SK-N-SH (cell line): ENCODE results near the gene CRNN. TPM values are rescaled to one million over a fixed set of nuclear protein-coding genes. Genes with fewer than 3 reads are reported as not detected.

Experiments used
- CTCF ChIA-PET: fragments of 300-600, 350-600 bp; formaldehyde crosslinking; extraction: SDS; loops from one replicate; lab custom pipeline; 2021; lab: Yijun Ruan, JAX
- POLR2A ChIA-PET: fragments of 350-600 bp; sonication (Branson Sonifier 250); formaldehyde crosslinking; extraction: SDS; loops from one replicate; lab custom pipeline; 2020; ENCODE audit warnings: antibody characterized with exemption, inconsistent platforms; lab: Yijun Ruan, JAX
- DNase-seq: peaks from one replicate; pipeline ENCODE4 v3.0.0; 2012
- H2AFZ ChIP-seq: fragments of 200-600 bp; sonication (generic); 2 replicates; pipeline ENCODE4 v1.8.1; 2016; ENCODE audit warnings: antibody characterized with exemption, mild to moderate bottlenecking, low read depth
- H3F3A ChIP-seq: fragments of 200-600 bp; sonication (generic); replicated peaks from 2 replicates; pipeline ENCODE3; 2016; ENCODE audit warnings: antibody characterized with exemption, mild to moderate bottlenecking; ENCODE audit not compliant: insufficient read depth
- H3K27ac ChIP-seq, 2 experiments: fragments of 200-500 bp in 1 of 2; fragments of 200-600 bp in 1 of 2; sonication (Bioruptor generic) in 1 of 2; sonication (generic), shearing (Covaris generic) in 1 of 2; 2 replicates each; pipeline versions ENCODE4 v1.5.1 to v1.6.1; 2014 to 2016; ENCODE audit warnings: low read depth in 2 of 2, inconsistent platforms in 1 of 2, low read length in 1 of 2, mild to moderate bottlenecking in 1 of 2, mixed read lengths in 1 of 2
- H3K27me3 ChIP-seq: fragments of 200-600 bp; sonication (generic), shearing (Covaris generic); 2 replicates; pipeline ENCODE4 v1.6.1; 2016; ENCODE audit warnings: mixed run types; ENCODE audit not compliant: insufficient read depth
- H3K36me3 ChIP-seq, 2 experiments: fragments of 200-500 bp in 1 of 2; fragments of 200-600 bp in 1 of 2; sonication (Bioruptor generic) in 1 of 2; sonication (generic) in 1 of 2; replicated peaks in 1 of 2; 2 replicates each; pipeline versions ENCODE3 to v1.5.1; 2014 to 2016; ENCODE audit warnings: low read length in 1 of 2, mild to moderate bottlenecking in 1 of 2; ENCODE audit not compliant: insufficient read depth in 2 of 2, control insufficient read depth in 1 of 2
- H3K4me1 ChIP-seq, 2 experiments: fragments of 200-500 bp in 1 of 2; fragments of 200-600 bp in 1 of 2; sonication (Bioruptor generic) in 1 of 2; sonication (generic), shearing (Covaris generic) in 1 of 2; 2 replicates each; pipeline versions ENCODE4 v1.5.1 to v1.6.1; 2014 to 2016; ENCODE audit warnings: low read depth in 1 of 2, low read length in 1 of 2, mixed run types in 1 of 2; ENCODE audit not compliant: insufficient read depth in 2 of 2, control insufficient read depth in 1 of 2
- H3K4me2 ChIP-seq: fragments of 200-600 bp; sonication (generic), shearing (Covaris generic); 2 replicates; pipeline ENCODE4 v1.6.1; 2017; ENCODE audit warnings: mixed run types
- H3K4me3 ChIP-seq, 2 experiments: fragments of 200-500 bp in 1 of 2; fragments of 200-600 bp in 1 of 2; sonication (Bioruptor generic) in 1 of 2; sonication (generic), shearing (Covaris generic) in 1 of 2; 2 replicates each; pipeline versions ENCODE4 v1.5.1 to v1.8.1; 2014 to 2016; ENCODE audit warnings: low read depth in 2 of 2, inconsistent platforms in 1 of 2, low read length in 1 of 2, mild to moderate bottlenecking in 1 of 2, mixed read lengths in 1 of 2, moderate library complexity in 1 of 2
- H3K79me2 ChIP-seq: fragments of 200-600 bp; sonication (generic); 2 replicates; pipeline ENCODE4 v1.8.1; 2017; ENCODE audit warnings: mild to moderate bottlenecking; ENCODE audit not compliant: insufficient read depth
- H3K9ac ChIP-seq: fragments of 200-600 bp; sonication (generic); 2 replicates; pipeline ENCODE4 v1.6.1; 2017; ENCODE audit warnings: mixed run types
- H3K9me2 ChIP-seq: fragments of 200-600 bp; sonication (generic); 2 replicates; pipeline ENCODE4 v1.6.1; 2017; ENCODE audit warnings: mixed run types
- H3K9me3 ChIP-seq: fragments of 200-600 bp; sonication (generic); 2 replicates; pipeline ENCODE4 v1.6.1; 2017; ENCODE audit warnings: mixed run types, mild to moderate bottlenecking, moderate library complexity
- H4K20me1 ChIP-seq: fragments of 200-600 bp; sonication (generic); 2 replicates; pipeline ENCODE4 v1.6.1; 2017; ENCODE audit warnings: mild to moderate bottlenecking, mixed run types; ENCODE audit not compliant: insufficient read depth
- CHD2 ChIP-seq: fragments of 150-350 bp; IDR thresholded peaks from 2 replicates; pipeline ENCODE4 v1.6.1; 2018; ENCODE audit warnings: low read length; ENCODE audit not compliant: partially characterized antibody
- EP300 ChIP-seq, 2 experiments: IDR thresholded peaks; 2 replicates each; pipeline versions ENCODE4 v1.4.0 to v1.6.1; 2012; ENCODE audit warnings: borderline replicate concordance in 1 of 2, low read depth in 1 of 2, low read length in 1 of 2
- FOSL2 ChIP-seq: IDR thresholded peaks from 2 replicates; pipeline ENCODE4 v1.4.0; 2012; ENCODE audit warnings: low read depth, mild to moderate bottlenecking, moderate library complexity, borderline replicate concordance
- FOXM1 ChIP-seq: IDR thresholded peaks from 2 replicates; pipeline ENCODE4 v1.4.0; 2012; ENCODE audit warnings: low read depth, mild to moderate bottlenecking
- GATA2 ChIP-seq: sonication (generic); formaldehyde crosslinking; IDR thresholded peaks from 2 replicates; pipeline ENCODE4 v1.5.0; 2020; ENCODE audit warnings: mild to moderate bottlenecking, missing genetic modification reagents
- IRF3 ChIP-seq: fragments of 150-350 bp; IDR thresholded peaks from 2 replicates; pipeline ENCODE4 v1.6.1; 2016; ENCODE audit warnings: mild to moderate bottlenecking, low read depth, low read length
- JUND ChIP-seq: IDR thresholded peaks from 2 replicates; pipeline ENCODE4 v1.4.0; 2012
- MEF2A ChIP-seq: IDR thresholded peaks from 2 replicates; pipeline ENCODE4 v1.4.0; 2012; ENCODE audit warnings: low read depth, borderline replicate concordance
- MXI1 ChIP-seq: IDR thresholded peaks from 2 replicates; pipeline ENCODE4 v1.6.1; 2012; ENCODE audit warnings: mild to moderate bottlenecking, low read depth, low read length, improper control_type of control experiment
- NFIC ChIP-seq: IDR thresholded peaks from 2 replicates; pipeline ENCODE4 v1.4.0; 2012; ENCODE audit warnings: borderline replicate concordance
- POLR2AphosphoS5 ChIP-seq: IDR thresholded peaks from 2 replicates; pipeline ENCODE4 v1.6.1; 2012; ENCODE audit warnings: low read depth, low read length
- RAD21 ChIP-seq: IDR thresholded peaks from 2 replicates; pipeline ENCODE4 v1.6.1; 2012; ENCODE audit warnings: mild to moderate bottlenecking, low read length
- RCOR1 ChIP-seq: fragments of 150-350 bp; IDR thresholded peaks from 2 replicates; pipeline ENCODE4 v1.6.1; 2017; ENCODE audit warnings: antibody characterized with exemption, low read length
- RFX5 ChIP-seq: IDR thresholded peaks from 2 replicates; pipeline ENCODE4 v1.6.1; 2012; ENCODE audit warnings: mild to moderate bottlenecking, improper control_type of control experiment, low read length
- RXRA ChIP-seq: IDR thresholded peaks from 2 replicates; pipeline ENCODE4 v1.4.0; 2012; ENCODE audit warnings: low read depth, mild to moderate bottlenecking, borderline replicate concordance
- SMC3 ChIP-seq: IDR thresholded peaks from 2 replicates; pipeline ENCODE4 v1.6.1; 2012; ENCODE audit warnings: low read depth, low read length, improper control_type of control experiment
- WGBS: methylation state at CpG from one replicate; pipeline ENCODE4 v1.1.6; 2017; ENCODE audit warnings: low lambda C conversion rate; 5-methylcytosine and 5-hydroxymethylcytosine counted together
- polyA plus RNA-seq, 3 experiments: library from polyadenylated mRNA; depleted of rRNA; stranded (reverse); fragments of >200 nt; gene quantifications; 2 replicates each; pipeline ENCODE4 v1.2.3, GENCODE V29; 2012
- TF ChIP-seq, protein P1 (sequence below): IDR thresholded peaks from 2 replicates; pipeline ENCODE4 v1.4.0; 2012; ENCODE audit warnings: low read depth
- TF ChIP-seq, protein P2 (sequence below): IDR thresholded peaks from 2 replicates; pipeline ENCODE4 v1.6.1; 2012; ENCODE audit warnings: mild to moderate bottlenecking, low read depth, low read length, moderate library complexity
- TF ChIP-seq, protein P3 (sequence below): fragments of 200-600 bp; sonication (generic); IDR thresholded peaks from 2 replicates; pipeline ENCODE4 v1.6.1; 2017; ENCODE audit warnings: antibody characterized with exemption, mild to moderate bottlenecking, moderate library complexity
- TF ChIP-seq, protein P4 (sequence below): fragments of 150-350 bp; IDR thresholded peaks from 2 replicates; pipeline ENCODE4 v1.6.1; 2017; ENCODE audit warnings: antibody characterized with exemption, low read length, low read depth, borderline replicate concordance

Gene CRNN
- polyA plus RNA-seq, 1 of the 3 experiments (the other 2 are of a cell fraction), result not detected

DNA sequence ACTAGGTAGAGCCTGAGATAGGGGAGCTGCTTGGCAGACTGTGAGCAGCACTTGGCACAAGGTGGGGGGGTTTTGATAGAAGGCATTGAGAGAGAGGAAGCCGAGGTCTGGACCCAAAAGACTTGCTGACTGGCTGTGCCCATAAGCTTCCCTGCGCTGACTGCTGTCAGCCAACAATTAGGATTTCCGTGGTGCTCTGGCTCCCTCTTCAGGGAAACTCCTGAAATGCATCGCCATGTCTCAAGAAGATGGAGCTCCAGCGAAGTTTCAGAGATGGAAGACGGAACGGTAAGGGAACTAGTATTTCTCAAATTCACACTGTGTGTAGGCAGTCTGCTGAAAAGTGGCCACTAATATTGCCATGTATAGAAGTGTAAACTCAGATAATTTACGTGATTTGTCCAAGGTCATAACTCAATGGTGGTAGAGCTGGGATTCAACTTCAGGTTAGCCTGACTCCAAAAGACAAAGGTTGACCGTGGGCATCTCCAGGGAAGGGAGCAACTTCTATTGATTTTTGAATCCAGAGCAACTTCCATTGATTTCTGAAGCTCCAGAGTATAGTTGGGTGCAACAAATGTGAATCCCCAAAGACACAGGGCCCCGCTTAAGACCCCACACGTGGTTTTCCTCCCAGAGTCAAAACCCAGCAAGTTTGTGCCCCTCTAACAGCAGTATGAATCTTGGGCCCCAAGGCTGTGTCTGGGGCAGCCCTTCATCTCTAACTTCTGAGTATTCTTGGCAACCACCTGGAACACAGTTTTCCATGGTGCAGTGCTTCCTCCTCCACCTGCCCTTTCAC is 44.5 kb upstream of the CRNN start:
- Histone ChIP-seq H3F3A (no peaks in the 10 kb centered on the region), H3K4me3 (peak overlapping the region in 1 of 2 experiments; percentile 41; a peak in 1 of 4 replicates), H3K9ac (no peak overlapping the region), H3K4me1 (peaks cover 0 to 2% of the 10 kb centered on the region in 2 experiments; a peak in 1 of 4 replicates), H3K9me3 (no peaks in the 10 kb centered on the region), H4K20me1 (no peaks in the 10 kb centered on the region), H3K9me2 (no peaks in the 10 kb centered on the region), H2AFZ (0 out of 2 replicates have a peak overlapping the region, but pooled peaks have one; percentile 63), H3K27me3 (peaks cover 13% of the 10 kb centered on the region; the same call in 1 of the 2 replicates), H3K4me2 (peak overlapping the region; percentile 36; the same call in 1 of the 2 replicates), H3K79me2 (no peaks in the 10 kb centered on the region), H3K27ac (no peak overlapping the region), H3K36me3 (no peaks in the 10 kb centered on the region)
- no peak for TF ChIP-seq CHD2
- no peak for TF ChIP-seq POLR2AphosphoS5
- TF ChIP-seq RFX5, result no peak
- TF ChIP-seq JUND, result no peak
- no peak for TF ChIP-seq NFIC
- TF ChIP-seq IRF3, result no peak
- TF ChIP-seq RCOR1, result no peak
- TF ChIP-seq, protein P1, sequence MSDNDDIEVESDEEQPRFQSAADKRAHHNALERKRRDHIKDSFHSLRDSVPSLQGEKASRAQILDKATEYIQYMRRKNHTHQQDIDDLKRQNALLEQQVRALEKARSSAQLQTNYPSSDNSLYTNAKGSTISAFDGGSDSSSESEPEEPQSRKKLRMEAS, result no peak
- TF ChIP-seq, protein P2, sequence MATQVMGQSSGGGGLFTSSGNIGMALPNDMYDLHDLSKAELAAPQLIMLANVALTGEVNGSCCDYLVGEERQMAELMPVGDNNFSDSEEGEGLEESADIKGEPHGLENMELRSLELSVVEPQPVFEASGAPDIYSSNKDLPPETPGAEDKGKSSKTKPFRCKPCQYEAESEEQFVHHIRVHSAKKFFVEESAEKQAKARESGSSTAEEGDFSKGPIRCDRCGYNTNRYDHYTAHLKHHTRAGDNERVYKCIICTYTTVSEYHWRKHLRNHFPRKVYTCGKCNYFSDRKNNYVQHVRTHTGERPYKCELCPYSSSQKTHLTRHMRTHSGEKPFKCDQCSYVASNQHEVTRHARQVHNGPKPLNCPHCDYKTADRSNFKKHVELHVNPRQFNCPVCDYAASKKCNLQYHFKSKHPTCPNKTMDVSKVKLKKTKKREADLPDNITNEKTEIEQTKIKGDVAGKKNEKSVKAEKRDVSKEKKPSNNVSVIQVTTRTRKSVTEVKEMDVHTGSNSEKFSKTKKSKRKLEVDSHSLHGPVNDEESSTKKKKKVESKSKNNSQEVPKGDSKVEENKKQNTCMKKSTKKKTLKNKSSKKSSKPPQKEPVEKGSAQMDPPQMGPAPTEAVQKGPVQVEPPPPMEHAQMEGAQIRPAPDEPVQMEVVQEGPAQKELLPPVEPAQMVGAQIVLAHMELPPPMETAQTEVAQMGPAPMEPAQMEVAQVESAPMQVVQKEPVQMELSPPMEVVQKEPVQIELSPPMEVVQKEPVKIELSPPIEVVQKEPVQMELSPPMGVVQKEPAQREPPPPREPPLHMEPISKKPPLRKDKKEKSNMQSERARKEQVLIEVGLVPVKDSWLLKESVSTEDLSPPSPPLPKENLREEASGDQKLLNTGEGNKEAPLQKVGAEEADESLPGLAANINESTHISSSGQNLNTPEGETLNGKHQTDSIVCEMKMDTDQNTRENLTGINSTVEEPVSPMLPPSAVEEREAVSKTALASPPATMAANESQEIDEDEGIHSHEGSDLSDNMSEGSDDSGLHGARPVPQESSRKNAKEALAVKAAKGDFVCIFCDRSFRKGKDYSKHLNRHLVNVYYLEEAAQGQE, result no peak
- no peak for TF ChIP-seq RXRA
- TF ChIP-seq GATA2 (CRISPR knock-in tag), result no peak
- TF ChIP-seq, protein P3, sequence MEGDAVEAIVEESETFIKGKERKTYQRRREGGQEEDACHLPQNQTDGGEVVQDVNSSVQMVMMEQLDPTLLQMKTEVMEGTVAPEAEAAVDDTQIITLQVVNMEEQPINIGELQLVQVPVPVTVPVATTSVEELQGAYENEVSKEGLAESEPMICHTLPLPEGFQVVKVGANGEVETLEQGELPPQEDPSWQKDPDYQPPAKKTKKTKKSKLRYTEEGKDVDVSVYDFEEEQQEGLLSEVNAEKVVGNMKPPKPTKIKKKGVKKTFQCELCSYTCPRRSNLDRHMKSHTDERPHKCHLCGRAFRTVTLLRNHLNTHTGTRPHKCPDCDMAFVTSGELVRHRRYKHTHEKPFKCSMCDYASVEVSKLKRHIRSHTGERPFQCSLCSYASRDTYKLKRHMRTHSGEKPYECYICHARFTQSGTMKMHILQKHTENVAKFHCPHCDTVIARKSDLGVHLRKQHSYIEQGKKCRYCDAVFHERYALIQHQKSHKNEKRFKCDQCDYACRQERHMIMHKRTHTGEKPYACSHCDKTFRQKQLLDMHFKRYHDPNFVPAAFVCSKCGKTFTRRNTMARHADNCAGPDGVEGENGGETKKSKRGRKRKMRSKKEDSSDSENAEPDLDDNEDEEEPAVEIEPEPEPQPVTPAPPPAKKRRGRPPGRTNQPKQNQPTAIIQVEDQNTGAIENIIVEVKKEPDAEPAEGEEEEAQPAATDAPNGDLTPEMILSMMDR, result peak; percentile 85
- no peak for TF ChIP-seq EP300 (IDR thresholded peaks at IDR 0.05; ENCODE audit: borderline replicate concordance in 1 of 2, low read depth in 1 of 2, low read length in 1 of 2)
- no peak for TF ChIP-seq FOSL2
- TF ChIP-seq, protein P4, sequence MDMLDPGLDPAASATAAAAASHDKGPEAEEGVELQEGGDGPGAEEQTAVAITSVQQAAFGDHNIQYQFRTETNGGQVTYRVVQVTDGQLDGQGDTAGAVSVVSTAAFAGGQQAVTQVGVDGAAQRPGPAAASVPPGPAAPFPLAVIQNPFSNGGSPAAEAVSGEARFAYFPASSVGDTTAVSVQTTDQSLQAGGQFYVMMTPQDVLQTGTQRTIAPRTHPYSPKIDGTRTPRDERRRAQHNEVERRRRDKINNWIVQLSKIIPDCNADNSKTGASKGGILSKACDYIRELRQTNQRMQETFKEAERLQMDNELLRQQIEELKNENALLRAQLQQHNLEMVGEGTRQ, result no peak
- no peak for TF ChIP-seq MEF2A
- TF ChIP-seq MXI1, result no peak
- TF ChIP-seq SMC3, result peak; percentile 39; the same call in 1 of the 2 replicates
- TF ChIP-seq FOXM1, result no peak
- TF ChIP-seq RAD21, result peak; percentile 78
- peak; percentile 49 for DNase-seq
- 3% methylated on average over 11 of the region's 11 CpGs for WGBS
- ChIA-PET CTCF (interaction anchor here (0.5 to 3.2 kb wide), 48 partner anchors 7 to 457 kb away, joined by 3 to 30 read pairs (median 4); partner anchors contain the start of gene CRNN), POLR2A (no interaction called here)
